ENCODE data around the gene OR10H4.
"Not testable (repeated sequence)": the region's sequence is repeated elsewhere in the genome, so short reads cannot be mapped to it uniquely, and the experiment has no call there.

OR10H4 gene, protein sequence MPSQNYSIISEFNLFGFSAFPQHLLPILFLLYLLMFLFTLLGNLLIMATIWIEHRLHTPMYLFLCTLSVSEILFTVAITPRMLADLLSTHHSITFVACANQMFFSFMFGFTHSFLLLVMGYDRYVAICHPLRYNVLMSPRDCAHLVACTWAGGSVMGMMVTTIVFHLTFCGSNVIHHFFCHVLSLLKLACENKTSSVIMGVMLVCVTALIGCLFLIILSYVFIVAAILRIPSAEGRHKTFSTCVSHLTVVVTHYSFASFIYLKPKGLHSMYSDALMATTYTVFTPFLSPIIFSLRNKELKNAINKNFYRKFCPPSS

DNA sequence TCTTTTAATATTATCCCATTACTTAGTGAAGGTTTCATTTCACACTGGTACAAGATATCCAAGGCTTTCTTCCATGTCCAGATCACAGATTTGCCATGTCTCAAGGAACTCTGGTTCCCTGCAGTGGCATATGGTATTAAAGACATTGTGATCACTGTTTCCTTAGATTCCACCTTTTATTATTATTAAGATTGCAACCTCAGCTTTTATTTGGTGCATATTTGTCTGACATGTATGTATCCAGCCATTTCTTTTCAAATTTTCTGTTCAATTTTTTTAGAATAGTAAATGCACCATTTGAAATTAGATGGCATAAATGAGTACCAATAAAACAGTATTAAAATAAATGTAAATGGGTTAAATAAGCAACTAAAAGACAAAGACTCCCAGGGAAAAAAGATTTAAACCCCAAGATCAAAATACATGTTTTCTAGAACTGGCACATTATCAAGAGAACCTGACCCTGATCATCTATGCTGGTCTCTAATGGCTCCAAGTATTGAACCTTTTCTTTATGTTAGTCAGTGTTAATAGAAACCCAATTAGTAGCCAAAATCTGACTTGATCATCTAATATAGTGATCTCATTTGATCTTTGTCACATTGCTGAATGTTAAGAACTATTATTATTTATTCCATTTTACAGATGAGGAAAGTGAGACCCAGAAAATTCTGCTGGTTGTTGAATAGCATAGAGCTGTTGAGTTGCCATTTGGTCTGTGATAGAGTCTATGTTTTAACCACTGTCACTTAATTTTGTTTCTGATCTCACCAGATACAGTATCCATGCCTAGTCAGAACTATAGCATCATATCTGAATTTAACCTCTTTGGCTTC is at the start of gene OR10H4:
Gene OR10H4 (plus strand): TSS at position 786 of the 836 bp plus-strand sequence. CDS start 0 bp downstream, at position 786.
- no peak for DNase-seq

DNA sequence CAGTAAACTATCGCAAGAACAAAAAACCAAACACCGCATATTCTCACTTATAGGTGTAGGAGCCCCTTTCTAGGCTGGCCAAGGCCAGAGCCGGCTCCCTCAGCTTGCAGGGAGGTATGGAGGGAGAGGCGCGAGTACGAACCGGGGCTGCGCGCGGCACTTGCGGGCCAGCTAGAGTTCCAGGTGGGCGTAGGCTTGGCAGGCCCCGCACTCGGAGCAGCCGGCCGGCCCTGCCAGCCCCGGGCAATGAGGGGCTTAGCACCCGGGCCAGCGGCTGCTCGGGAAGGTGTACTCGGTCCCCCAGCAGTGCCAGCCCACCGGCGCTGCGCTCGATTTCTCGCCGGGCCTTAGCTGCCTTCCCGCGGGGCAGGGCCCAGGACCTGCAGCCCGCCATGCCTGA is 49.2 kb upstream of the OR10H4 start:
- DNase-seq, result not testable (repeated sequence)

DNA sequence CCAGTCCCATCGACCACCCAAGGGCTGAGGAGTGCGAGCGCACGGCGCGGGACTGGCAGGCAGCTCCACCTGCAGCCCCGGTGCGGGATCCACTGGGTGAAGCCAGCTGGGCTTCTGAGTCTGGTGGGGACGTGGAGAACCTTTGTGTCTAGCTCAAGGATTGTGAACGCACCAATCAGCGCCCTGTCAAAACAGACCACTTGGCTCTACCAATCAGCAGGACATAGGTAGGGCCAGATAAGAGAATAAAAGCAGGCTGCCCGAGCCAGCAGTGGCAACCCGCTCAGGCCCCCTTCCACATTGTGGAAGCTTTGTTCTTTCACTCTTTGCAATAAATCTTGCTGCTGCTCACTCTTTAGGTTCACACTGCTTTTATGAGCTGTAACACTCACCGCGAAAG is 48.8 kb upstream of the OR10H4 start:
- not testable (repeated sequence) for DNase-seq

DNA sequence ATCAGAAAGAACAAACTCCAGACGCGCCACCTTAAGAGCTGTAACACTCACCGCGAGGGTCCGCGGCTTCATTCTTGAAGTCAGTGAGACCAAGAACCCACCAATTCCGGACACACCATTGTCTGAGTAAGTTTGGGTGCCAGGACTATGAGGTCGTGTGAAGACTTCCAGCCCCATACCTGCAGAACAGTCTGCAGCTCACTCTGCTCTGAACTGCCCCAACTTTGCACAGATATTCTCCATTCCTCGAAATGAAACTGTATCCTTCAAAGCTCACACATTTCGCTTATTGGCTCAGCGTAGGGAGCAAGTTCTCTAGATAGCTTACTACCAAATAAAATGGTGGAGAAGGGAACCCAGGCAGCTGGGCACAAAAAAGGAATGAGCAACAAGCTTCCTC is 48.3 kb upstream of the OR10H4 start:
- no peak for DNase-seq

DNA sequence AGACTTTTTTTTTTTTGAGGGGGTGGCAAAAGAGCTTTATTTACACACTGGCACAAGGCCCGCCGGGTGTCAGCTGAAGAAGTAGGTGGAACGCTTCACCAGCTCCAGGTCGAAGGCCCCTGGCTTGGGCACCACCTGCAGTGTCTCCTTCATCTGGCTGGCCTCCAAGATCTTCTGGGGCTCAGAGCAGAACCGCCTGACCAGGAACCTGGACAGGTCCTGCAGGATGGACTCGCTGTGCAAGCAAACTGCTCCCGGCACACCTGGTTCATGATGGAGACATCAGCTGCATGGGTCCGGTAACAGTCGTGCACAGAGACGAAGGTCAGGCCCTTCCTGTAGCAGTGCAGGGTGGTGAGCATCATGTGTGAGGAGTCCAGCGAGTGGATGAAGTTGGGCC is 46.6 kb upstream of the OR10H4 start:
- DNase-seq, result no peak

DNA sequence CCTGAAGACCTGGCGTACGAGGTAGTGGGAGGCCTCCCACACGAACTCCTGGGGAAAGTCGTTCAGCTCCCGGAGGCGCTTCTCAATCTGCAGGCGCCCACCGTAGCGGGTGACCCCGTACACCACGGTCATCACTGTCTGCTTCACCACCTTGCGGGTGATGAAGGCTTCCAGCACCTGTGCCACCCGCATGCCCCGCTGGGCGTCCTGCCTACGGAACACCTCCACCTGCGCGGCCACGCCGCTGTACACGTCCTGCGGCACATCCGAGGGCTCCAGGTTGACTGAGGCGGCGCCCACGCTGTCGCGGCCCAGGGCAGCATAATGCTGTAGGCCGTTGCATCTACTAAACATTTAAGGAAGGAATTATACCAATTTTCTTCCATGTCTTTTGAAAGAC is 45.9 kb upstream of the OR10H4 start:
- DNase-seq, result not testable (repeated sequence)

DNA sequence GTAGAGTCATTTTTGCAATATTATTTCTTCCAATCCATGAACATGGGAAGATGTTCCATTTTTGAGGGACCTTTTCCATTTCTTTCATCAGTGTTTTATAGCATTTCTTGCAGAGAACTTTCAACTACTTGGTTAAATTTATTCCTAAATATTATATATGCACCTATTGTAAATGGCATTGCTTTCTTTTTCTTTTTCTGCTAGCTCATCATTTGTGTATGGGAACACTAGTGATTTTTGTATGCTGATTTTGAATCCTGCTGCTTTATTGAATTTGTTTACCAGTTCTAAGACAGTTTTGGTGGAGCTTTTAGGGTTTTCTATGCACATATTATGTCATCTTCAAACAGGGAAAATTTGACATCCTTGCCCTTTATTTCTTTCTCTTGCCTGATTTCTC is 43.8 kb upstream of the OR10H4 start:
- no peak for DNase-seq

DNA sequence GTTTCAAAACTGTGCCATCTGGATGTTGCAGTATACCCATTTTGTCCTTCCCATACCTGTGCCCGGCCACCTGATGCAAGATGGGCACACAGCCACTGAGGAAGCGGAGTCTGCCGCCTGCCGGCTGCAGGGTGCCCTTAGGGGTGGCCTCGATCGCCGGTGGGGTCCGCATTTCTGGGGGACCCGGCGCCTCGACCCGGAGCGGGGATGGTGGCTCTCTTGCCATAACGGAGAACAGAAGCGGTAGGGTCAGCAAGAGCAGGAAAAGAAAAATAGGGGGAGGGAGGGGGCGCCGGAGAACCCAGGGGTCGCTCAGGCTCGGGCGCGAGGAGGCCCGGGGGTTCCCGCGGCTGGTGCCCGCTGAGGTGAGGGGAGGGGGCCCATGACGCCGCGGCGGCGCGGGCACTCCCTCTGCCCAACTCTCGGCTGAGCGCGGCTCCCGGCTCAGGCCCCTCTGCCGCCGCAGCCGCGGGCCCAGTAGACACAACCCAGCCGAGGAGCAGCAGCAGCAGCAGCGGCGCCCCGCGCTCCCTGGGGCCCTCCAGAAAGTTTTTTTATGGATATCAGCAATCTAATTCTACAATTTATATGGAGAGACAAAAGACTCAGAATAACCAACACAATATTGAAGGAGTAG is 37.1 kb upstream of the OR10H4 start:
- no peak for DNase-seq

DNA sequence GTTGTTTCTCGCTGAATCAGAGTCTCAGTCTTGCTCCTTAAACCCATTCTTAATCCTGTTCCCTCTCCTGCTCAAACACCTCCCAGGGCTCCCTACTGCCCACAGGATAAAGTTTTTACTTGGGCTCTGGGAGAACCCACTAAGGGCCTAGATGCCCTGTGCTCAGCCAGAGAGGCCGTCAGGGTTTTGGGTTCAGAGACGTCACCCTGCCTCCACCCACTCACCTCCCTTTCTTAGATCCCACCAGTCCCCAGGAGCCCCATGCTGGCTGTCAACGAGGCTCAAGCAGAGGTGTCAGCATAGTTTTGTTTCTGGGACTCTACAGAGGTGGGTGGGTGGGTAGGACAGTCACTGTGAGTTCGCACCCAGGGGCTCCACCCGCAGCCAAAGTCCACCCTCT is 35.4 kb upstream of the OR10H4 start:
- no peak for DNase-seq

DNA sequence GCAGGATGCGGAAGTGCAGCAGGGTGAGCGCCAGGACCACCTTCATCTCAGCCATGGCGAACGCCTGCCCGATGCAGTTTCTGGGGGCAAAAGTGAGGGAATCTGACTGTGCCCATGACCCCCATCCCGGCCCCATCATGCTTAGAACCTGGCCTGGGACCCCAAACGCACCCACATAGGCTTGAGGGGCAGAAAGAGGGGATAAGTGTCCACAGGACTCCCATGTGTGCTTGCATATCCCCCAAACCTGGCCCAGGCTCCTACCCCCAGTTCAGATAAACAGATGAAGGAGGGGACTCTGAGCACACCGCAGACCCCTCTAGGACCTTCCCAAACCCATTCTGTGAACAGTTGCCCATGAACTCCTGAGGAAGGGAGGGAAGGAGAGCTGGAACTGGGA is 35.0 kb upstream of the OR10H4 start:
- DNase-seq, result no peak

DNA sequence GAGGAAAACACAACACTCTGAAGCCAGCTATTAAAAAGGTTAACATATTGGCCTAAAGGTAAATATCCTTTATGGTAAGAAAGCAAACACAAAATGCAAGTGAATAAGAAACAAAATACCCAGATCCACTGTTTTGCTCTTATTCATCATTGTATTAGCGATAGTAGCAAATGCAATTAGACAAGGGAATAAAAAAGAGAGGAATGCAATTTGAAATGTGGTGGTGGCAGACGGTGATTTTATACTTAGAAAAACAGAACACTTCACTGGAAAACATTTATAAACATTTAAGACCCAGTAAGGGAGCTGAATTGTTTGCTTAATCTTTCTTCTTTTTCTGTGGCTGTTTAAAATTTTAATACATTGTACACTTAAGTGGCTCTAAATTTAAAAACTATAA is 33.7 kb upstream of the OR10H4 start:
- no peak for DNase-seq

DNA sequence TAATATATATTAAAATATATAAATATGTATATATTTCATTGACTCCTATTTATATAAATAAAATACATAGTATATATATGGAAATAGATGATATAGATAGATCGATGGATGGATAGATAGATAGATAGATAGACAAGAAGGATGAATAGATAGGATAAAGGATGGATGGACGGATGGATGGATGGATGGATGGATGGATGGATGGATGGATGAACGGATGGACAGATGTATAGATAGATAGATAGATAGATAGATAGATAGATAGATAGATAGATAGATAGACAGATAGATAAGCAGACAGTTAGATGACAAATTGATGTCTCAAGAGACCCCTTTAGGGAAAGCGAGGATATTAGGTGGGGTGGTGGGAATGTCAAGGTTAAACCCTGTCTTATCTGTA is 29.6 kb upstream of the OR10H4 start:
- no peak for DNase-seq

DNA sequence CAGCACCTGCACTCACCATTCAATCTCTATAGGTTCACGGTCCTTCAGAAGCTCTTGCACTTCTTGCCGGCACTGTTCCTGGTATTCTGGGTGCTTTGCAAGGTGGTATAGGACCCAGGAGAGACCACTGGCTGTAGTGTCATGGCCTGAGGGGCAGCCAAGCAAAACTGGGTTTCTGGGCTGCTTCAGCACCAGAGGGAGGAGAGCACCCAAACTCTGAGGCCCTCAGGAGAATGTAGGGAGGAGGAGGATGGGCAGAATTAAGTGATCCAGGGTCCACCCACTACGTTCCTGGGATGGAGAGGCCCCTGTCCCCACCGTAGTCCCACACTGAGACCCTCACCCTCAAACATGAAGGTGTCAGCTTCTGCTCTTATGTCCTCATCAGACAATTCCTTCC is 26.8 kb upstream of the OR10H4 start:
- DNase-seq, result no peak

DNA sequence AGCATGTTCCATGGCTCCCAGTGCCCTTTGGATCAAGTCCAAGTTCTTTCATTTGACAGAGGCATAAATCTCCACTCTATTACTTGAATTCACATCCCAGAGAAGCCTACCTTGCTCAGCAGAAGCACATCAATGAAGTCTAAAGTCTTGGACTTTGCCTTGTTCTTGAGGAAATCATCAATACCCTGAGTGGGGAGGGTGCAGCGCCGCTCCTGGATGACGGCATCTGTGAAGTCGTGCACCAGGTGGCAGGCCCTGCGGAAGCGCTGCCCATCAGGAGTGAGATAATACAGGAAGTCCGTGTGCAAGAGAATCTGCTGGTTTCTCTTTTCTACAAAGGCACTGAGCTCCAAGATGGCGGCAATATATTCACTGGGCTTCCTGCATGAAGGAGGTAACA is 25.1 kb upstream of the OR10H4 start:
- DNase-seq, result no peak

DNA sequence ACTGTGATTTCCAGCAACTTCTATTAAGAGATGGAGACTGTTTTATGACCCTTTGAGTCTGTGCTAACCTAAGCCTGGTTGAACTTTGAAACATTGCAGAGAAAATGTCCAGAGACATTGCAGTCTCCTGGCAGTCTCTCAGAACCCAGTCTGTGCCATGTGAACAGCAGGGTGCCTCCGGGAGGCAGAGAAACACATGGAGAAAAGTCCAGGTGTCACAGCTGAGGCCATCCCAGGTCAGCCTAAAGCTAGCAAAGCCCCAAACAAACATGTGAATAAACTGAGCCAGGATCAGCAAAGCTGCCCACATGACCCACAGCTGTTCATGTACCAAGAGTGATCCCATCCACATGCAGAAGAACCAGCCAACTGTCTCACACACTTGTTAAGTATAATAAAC is 22.3 kb upstream of the OR10H4 start:
- no peak for DNase-seq

DNA sequence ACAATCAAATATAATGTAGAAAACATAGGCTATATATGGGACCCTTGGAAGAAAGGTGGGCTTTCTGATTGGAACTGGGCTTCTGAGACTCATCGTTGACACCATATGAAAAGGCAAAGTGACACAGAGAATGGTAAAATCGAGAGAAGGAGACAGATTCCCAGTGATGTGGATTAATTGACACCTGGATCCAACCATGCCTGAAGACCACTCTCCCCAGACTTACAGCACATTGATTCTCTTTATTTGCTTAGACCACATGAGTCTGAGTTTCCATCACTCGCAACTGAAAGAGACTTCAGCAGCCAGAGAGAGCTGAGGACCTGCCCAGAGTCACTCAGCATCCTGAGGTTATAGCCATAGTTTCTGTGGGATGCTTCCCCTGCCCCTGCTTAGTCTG is 20.5 kb upstream of the OR10H4 start:
- DNase-seq, result no peak

DNA sequence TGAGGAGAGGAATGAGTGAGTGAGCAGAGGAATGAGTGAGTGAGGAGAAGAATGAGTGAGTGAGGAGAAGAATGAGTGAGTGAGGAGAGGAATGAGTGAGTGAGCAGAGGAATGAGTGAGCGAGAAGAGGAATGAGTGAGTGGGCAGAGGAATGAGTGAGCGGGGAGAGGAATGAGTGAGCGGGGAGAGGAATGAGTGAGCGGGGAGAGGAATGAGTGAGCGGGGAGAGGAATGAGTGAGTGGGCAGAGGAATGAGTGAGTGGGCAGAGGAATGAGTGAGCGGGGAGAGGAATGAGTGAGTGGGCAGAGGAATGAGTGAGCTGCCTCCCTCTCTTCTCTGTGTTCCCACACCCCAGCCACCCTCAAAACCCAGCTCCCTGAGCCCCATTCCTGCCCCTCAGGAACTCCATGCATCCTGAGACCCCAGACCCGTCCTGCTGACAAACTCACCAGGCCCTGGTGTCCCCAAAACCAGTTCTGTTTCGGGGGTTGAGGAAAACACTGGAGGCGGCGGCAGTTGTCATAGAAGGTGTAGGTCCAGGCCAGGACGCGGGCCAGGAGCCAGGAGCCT is 15.0 kb upstream of the OR10H4 start:
- DNase-seq, result peak in 1 of 2 experiments; percentile 9

DNA sequence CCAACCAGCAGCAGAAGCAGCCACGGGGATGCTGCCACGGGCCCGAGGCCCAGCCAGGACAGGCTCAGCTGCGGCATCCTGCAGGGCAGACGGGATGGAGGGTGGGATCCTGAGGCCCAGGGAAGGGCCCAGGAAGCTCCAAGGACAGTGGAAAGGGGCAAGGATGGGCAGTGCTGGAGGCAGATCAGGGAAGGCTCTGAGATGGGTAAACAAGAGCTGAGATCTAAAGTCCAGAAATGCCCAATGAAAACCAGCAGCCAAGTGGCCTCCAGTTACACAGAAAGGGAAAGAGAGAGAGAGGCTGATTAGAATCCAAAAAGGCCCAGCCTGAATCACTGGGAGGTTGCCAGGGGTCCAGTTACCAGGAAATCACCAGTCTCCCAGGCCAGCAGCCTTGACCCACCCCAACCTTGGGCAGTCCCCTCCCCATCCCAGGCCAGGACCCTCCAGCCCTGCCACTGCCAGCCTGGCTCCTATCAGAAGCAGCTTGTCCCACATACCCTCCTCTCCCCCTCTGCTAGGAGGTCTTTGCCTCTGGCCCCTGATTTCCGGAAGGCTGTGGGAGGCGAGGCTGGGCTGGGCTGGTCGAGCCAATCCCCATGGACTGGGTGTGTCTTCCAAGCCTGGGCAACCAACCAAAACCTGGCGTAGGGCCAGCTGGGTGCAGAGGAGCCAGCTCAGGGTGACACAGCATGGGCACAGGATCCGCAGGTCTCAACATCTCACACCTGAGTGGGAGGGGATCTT is 14.3 kb upstream of the OR10H4 start, which contains the start of gene CYP4F11:
Gene CYP4F11 (minus strand): TSS at position 198 of the 747 bp plus-strand sequence. CDS start 121 bp downstream, at position 77.
- no peak for DNase-seq

DNA sequence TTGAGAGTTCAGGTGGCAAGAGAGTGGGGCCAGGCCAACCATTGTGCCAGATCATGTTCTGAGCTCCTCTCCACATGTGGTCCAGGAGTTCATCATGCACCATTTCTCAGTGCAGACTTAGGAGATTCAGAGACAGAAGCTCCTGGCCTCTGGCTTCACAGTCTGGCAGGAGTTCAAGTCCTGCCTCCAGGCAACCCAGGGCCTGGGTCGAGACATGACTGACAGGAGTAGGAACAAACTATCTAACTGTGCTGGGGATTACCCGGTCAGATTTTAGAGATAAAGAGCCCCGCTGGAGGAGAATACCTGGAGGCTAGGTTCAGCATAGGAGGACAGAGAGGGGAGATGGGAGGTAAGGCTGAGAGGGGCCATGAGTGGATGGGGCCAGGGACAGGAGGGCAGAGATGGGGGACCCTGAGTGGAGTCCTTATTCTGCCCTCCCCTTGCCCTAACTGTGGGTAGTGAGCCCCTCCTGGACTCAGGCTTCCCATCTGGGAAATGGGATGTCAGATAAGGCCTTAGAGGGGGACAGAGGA is 13.6 kb upstream of the OR10H4 start:
- no peak for DNase-seq

DNA sequence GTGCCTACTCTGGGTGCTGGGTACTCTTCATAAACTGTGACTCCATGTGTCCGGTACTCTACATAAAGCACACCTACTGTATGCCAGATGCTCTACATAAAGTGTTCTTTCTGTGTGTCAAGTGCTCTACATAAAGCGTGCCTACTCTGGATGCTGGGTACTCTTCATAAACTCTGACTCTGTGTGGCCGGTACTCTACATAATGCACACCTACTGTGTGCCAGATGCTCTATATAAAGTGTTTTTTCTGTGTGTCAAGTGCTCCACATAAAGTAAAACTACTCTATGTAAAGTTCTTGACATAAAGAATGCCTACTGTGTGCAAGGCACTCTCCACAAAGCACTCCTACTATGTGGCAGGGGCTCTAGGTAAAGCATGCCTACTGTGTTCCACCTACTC is 12.6 kb upstream of the OR10H4 start:
- DNase-seq, result no peak

DNA sequence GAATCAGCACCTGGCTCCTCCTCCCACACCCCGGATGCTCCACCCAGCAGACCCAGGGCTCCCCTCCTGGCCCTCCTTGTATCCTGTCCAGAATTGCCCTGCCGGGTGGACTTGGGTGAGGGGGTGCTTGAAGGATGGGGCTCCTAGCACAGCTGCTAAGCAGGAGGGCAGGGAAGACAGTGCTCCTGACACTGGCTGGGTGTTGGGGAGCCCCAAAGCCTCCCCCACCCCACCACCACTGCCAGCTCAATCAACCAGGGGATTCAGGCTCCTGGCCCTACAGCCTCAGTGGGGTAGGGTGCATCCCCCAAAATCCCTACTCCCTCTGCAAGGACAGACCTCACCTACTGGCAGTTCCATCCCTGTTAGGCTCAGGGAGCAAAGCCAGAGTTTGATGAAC is 11.9 kb upstream of the OR10H4 start:
- no peak for DNase-seq

DNA sequence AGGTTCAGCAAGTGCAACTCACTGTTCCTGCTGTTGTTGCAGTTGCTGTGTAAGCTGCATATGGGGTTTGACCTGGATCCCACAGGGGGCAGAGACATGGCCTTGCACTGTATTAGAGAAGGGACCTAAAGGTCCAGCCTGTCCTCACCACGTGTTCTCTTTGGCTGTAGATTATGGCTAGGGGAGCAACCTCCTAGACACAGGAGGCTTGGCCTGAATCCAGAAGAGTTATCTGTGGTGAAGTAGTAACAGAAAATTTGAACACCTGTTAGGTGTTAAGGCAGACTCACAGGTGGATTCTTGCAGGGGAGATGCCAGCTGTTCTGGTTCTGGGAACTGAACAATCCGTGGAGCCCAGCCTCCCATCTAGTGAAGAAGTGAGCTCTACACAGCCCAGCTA is 11.0 kb upstream of the OR10H4 start:
- DNase-seq, result no peak
